Limb (tissue), 2 donors: ENCODE results near the gene CA5A.
"Not testable (repeated sequence)": the region's sequence is repeated elsewhere in the genome, so short reads cannot be mapped to it uniquely, and the experiment has no call there.

Source experiments
- DNase-seq, 2 donors: peaks; one replicate each; pipeline ENCODE4 v3.0.0-alpha.2; 2016; ENCODE audit errors: extremely low spot score in 2 of 2

CA5A gene

GRCh38 chr16:87896176-87896890 lies 40.0 kb downstream of the CA5A start:
- DNase-seq: not testable (repeated sequence)

GRCh38 chr16:87895641-87896141 lies 40.6 kb downstream of the CA5A start:
- DNase-seq: no peak

GRCh38 chr16:87894005-87894404 lies 42.3 kb downstream of the CA5A start:
- not testable (repeated sequence) for DNase-seq

GRCh38 chr16:87891764-87892163 lies 44.6 kb downstream of the CA5A start:
- DNase-seq: no peak

GRCh38 chr16:87889762-87890161 lies 46.6 kb downstream of the CA5A start:
- not testable (repeated sequence) for DNase-seq

GRCh38 chr16:87888346-87888745 lies 48.0 kb downstream of the CA5A start:
- not testable (repeated sequence) for DNase-seq

- not testable (repeated sequence) for DNase-seq
Measured at GRCh38 chr16:87887931-87888330, 48.4 kb downstream of the CA5A start.

GRCh38 chr16:87885371-87885967 lies 50.9 kb downstream of the CA5A start:
- not testable (repeated sequence) for DNase-seq

GRCh38 chr16:87882436-87883019 lies 53.8 kb downstream of the CA5A start:
- no peak for DNase-seq

- DNase-seq: no peak
Measured at GRCh38 chr16:87881324-87882200, 54.8 kb downstream of the CA5A start.

GRCh38 chr16:87880117-87880696 lies 56.1 kb downstream of the CA5A start:
- no peak for DNase-seq

GRCh38 chr16:87879411-87880013 lies 56.8 kb downstream of the CA5A start:
- DNase-seq: not testable (repeated sequence)

GRCh38 chr16:87878704-87879103 lies 57.6 kb downstream of the CA5A start:
- DNase-seq: no peak

- no peak for DNase-seq
Measured at GRCh38 chr16:87877942-87878507, 58.3 kb downstream of the CA5A start.

GRCh38 chr16:87874639-87875427 lies 61.5 kb downstream of the CA5A start:
- no peak for DNase-seq

GRCh38 chr16:87870418-87871291 lies 65.7 kb downstream of the CA5A start:
- DNase-seq: not testable (repeated sequence)

- not testable (repeated sequence) for DNase-seq
Measured at GRCh38 chr16:87869879-87870417, 66.4 kb downstream of the CA5A start.
